Muscle layer of duodenum (tissue), 2 donors: Measurements from ENCODE around the gene TAPT1.

ENCODE experiments used
- H3K27ac ChIP-seq: one replicate; pipeline ENCODE4 v1.7.0; 2013; ENCODE audit warnings: mild to moderate bottlenecking, low read length
- H3K27me3 ChIP-seq: one replicate; pipeline ENCODE4 v1.7.0; 2013; ENCODE audit warnings: low read depth, mild to moderate bottlenecking, control low read depth, low read length
- H3K36me3 ChIP-seq, 2 donors: one replicate each; pipeline ENCODE4 v1.7.0; 2013; ENCODE audit warnings: low read length in 2 of 2, control low read depth in 1 of 2, mild to moderate bottlenecking in 1 of 2; ENCODE audit not compliant: insufficient read depth in 2 of 2, control insufficient read depth in 1 of 2
- H3K4me1 ChIP-seq, 2 donors: one replicate each; pipeline ENCODE4 v1.7.0; 2013; ENCODE audit warnings: low read length in 2 of 2, mild to moderate bottlenecking in 2 of 2, control low read depth in 1 of 2, moderate library complexity in 1 of 2; ENCODE audit not compliant: insufficient read depth in 2 of 2, control insufficient read depth in 1 of 2
- H3K4me3 ChIP-seq, 2 donors: one replicate each; pipeline ENCODE4 v1.7.0; 2013; ENCODE audit warnings: low read length in 2 of 2, low read depth in 1 of 2, mild to moderate bottlenecking in 1 of 2
- H3K9me3 ChIP-seq, 2 donors: one replicate each; pipeline ENCODE4 v1.7.0; 2013; ENCODE audit warnings: low read length in 2 of 2, control low read depth in 1 of 2, mild to moderate bottlenecking in 1 of 2; ENCODE audit not compliant: control insufficient read depth in 1 of 2
- donor health status: healthy.

TAPT1 gene

GRCh38 chr4:16114546-16114945 is 111.7 kb downstream of the TAPT1 start:
- Histone ChIP-seq H3K27me3 (no peaks in the 10 kb centered on the region), H3K36me3 (no peaks in the 10 kb centered on the region), H3K27ac (no peak overlapping the region), H3K4me3 (no peak overlapping the region), H3K9me3 (no peaks in the 10 kb centered on the region), H3K4me1 (no peaks in the 10 kb centered on the region)

GRCh38 chr4:16113741-16114140 is 112.5 kb downstream of the TAPT1 start:
- Histone ChIP-seq H3K4me3 (no peak overlapping the region), H3K27ac (no peak overlapping the region), H3K4me1 (no peaks in the 10 kb centered on the region), H3K36me3 (no peaks in the 10 kb centered on the region), H3K27me3 (no peaks in the 10 kb centered on the region), H3K9me3 (no peaks in the 10 kb centered on the region)

GRCh38 chr4:16111533-16111932 is 114.7 kb downstream of the TAPT1 start:
- no peaks in the 10 kb centered on the region for H3K27me3 ChIP-seq
- no peaks in the 10 kb centered on the region for H3K9me3 ChIP-seq
- H3K4me3 ChIP-seq = no peak overlapping the region
- H3K36me3 ChIP-seq = no peaks in the 10 kb centered on the region
- no peaks in the 10 kb centered on the region for H3K4me1 ChIP-seq
- H3K27ac ChIP-seq = no peak overlapping the region

GRCh38 chr4:16110661-16111290 is 115.5 kb downstream of the TAPT1 start:
- Histone ChIP-seq H3K4me3 (no peak overlapping the region), H3K27ac (no peak overlapping the region), H3K27me3 (no peaks in the 10 kb centered on the region), H3K36me3 (no peaks in the 10 kb centered on the region), H3K9me3 (no peaks in the 10 kb centered on the region), H3K4me1 (no peaks in the 10 kb centered on the region)
